Stimulated activated CD4-positive, alpha-beta T cell treated with anti-CD3 and anti-CD28 coated beads, Interleukin-1b, Interleukin-23, amount 100 ng/mL, for 1 hour (primary cell): ENCODE data around the gene GSTT2.
"Not testable (repeated sequence)": the region's sequence is repeated elsewhere in the genome, so short reads cannot be mapped to it uniquely, and the experiment has no call there.

Source experiments
- DNase-seq, 2 donors: peaks; one replicate each; pipeline ENCODE4 v3.0.0-alpha.2; 2020; ENCODE audit warnings: low read depth in 2 of 2

Gene GSTT2

DNA sequence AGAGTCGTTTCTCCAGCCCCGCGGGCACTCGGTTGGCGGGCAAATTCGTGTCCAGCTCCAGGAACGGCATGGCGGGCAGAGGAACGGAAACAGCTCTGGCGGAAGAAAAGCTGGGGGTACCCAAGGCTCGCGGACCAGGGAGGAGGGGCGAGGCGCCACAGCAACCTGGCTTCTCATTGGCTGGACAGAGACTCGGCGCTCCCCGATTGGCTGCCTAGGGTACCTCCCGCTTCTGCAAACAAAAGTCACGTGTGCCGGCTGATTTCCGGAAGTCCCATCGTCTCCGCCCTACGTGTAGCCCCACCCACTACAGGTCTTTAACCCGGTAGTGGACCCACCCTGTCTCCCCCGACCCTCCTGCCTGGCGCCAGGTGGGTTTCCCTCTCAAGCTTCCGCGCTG, 5.6 kb upstream of the GSTT2 start, which contains the start of gene DDT:
Gene DDT (minus strand): TSS at position 97 of the 400 bp plus-strand sequence. CDS start 27 bp downstream, at position 70.
- not testable (repeated sequence) for DNase-seq

DNA sequence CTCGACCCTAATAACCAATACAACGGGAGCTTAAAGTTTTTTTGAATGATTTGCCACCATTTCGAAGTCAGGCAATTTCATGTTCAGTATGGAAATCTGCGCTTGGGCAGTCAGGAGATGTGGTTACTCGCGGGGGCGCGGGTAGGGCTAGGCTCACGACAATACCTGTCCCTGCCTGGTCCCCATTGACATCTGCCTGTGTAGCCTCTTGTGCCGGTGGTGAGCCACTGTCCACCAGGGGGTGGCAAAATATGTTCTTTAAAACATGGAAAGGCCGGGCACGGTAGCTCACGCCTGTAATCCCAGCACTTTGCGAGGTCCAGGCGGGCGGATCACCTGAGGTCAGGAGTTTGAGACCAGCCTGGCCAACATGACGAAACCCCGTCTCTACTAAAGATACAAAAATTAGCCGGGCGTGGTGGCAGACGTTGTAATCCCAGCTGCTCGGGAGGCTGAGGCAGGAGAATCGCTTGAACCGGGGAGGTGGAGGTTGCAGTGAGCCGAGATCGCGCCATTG, 5.0 kb upstream of the GSTT2 start:
- DNase-seq: not testable (repeated sequence)

- not testable (repeated sequence) for DNase-seq
Observed at GRCh38 chr22:23977304-23977703, 2.6 kb upstream of the GSTT2 start.

- DNase-seq: not testable (repeated sequence)
Observed at GRCh38 chr22:23980567-23980966, 633 bp downstream of the GSTT2 start.

- peak; percentile 4 to 37 for DNase-seq
Observed at GRCh38 chr22:23984430-23984829, 4.5 kb downstream of the GSTT2 start.

- DNase-seq: not testable (repeated sequence)
Observed at GRCh38 chr22:23986089-23986488, 6.2 kb downstream of the GSTT2 start.

GRCh38 chr22:23986538-23987178, 6.7 kb downstream of the GSTT2 start:
- not testable (repeated sequence) for DNase-seq

- not testable (repeated sequence) for DNase-seq
Observed at GRCh38 chr22:23989583-23990244, 9.8 kb downstream of the GSTT2 start.

GRCh38 chr22:23993080-23993479, 13.1 kb downstream of the GSTT2 start:
- DNase-seq: not testable (repeated sequence)

- not testable (repeated sequence) for DNase-seq
Observed at GRCh38 chr22:23993581-23994177, 13.7 kb downstream of the GSTT2 start.

GRCh38 chr22:23997092-23997491, 17.2 kb downstream of the GSTT2 start:
- DNase-seq: no peak

- DNase-seq: not testable (repeated sequence)
Observed at GRCh38 chr22:23999779-24000178, 19.8 kb downstream of the GSTT2 start.

DNA sequence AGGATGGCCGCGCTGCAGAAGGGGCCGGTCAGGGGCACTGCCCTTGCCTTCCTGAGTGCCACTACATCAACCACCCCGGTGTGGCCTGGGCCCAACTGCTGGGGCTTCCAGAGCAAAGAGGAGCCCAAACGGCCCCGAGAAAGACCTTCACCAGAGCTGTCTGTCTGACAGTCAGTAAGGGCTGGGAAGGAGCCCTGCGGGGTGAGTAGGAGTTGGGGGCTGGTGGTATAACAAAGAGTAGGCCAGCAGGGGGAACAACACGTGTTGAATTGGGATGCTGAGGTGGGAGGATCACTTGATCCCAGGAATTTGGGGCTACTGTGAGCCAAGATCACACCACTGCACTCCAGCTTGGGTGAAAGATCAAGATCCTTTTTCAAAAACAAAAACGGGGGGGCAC, 21.4 kb downstream of the GSTT2 start:
- no peak for DNase-seq

- no peak for DNase-seq
Observed at GRCh38 chr22:24002272-24002671, 22.3 kb downstream of the GSTT2 start.

DNA sequence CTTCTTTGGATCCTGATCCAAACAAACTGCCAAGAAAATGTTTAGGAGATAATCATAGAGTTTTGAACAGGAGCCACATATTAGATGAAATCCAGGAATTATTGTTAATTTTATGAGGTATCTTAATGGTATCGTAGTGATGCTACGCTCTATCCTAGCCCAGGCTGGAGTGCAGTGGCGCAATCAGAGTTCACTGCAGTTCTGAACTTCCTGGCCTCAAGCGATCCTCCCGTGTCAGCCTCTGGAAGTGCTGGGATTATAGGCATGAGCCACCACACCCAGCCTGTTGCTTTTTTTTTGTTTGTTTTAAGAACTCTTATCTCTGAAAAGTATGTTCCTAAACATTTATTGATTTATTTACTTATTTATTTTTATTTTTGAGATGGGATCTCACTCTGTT, 22.9 kb downstream of the GSTT2 start:
- DNase-seq: no peak

GRCh38 chr22:24003887-24004286, 24.0 kb downstream of the GSTT2 start:
- DNase-seq: no peak

DNA sequence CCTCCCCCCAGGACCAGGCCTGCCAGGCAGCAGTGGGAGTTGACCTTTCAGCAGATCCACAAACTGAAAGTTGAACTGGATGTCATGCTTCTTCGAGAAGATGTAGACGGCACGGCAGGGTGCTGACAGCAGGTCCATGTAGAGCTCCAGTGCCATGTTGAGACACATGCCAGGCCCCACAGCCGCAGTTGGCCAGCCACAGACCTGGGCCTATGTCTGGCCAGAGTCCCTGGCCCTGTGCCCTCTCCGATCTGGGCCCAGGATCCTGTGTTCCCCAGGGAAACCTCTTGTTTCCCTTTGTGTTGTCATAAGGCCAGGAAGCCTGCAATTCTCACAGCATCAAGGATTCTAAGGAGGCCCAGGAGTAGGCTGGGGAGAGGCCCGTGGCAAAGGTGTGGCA, 25.3 kb downstream of the GSTT2 start, which contains the start of gene GSTT4:
Gene GSTT4 (minus strand): TSS at position 253 of the 400 bp plus-strand sequence. CDS start 97 bp downstream, at position 156.
- no peak for DNase-seq

GRCh38 chr22:24006207-24006913, 26.4 kb downstream of the GSTT2 start:
- no peak for DNase-seq

- DNase-seq: no peak
Observed at GRCh38 chr22:24006914-24007214, 26.9 kb downstream of the GSTT2 start.

GRCh38 chr22:24007253-24008021, 27.5 kb downstream of the GSTT2 start:
- DNase-seq: no peak

DNA sequence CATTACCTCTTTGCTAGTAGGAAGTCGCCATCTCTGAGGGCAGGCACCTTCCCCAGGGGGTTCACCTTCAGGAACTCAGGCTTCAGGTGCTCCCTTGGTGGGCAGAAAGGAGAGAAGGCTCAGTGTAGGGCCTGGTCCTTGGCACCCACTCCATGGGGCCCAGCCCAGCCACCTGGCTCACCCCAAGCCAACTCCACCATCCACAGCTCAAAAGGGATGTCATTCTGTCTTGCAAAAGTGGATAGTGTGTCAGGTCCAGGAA, 28.0 kb downstream of the GSTT2 start:
- no peak for DNase-seq
